NCI-H526 (cell line): Measurements from ENCODE around the gene LRRC51.

Experiments
- DNase-seq, 2 experiments: peaks; one replicate each; lab custom pipeline; 2025; lab: John Stamatoyannopoulos, UW

Gene LRRC51

GRCh38 chr11:72080326-72081183 lies at the start of gene LRRC51, which contains the start of gene NUMA1:
Gene LRRC51, plus strand, starts transcription at chr11:72080850. Its CDS starts 8,234 bp downstream, at chr11:72089084.
Gene NUMA1, minus strand, starts transcription at chr11:72080542. Its CDS starts 44,599 bp downstream, at chr11:72035943.
- peak; percentile 100 for DNase-seq

- no peak for DNase-seq
These were observed 44.0 kb upstream of the LRRC51 start for GRCh38 chr11:72036687-72037086.

GRCh38 chr11:72037554-72038311 lies 42.9 kb upstream of the LRRC51 start:
- no peak for DNase-seq

GRCh38 chr11:72038491-72038890 lies 42.2 kb upstream of the LRRC51 start:
- DNase-seq = no peak

DNA sequence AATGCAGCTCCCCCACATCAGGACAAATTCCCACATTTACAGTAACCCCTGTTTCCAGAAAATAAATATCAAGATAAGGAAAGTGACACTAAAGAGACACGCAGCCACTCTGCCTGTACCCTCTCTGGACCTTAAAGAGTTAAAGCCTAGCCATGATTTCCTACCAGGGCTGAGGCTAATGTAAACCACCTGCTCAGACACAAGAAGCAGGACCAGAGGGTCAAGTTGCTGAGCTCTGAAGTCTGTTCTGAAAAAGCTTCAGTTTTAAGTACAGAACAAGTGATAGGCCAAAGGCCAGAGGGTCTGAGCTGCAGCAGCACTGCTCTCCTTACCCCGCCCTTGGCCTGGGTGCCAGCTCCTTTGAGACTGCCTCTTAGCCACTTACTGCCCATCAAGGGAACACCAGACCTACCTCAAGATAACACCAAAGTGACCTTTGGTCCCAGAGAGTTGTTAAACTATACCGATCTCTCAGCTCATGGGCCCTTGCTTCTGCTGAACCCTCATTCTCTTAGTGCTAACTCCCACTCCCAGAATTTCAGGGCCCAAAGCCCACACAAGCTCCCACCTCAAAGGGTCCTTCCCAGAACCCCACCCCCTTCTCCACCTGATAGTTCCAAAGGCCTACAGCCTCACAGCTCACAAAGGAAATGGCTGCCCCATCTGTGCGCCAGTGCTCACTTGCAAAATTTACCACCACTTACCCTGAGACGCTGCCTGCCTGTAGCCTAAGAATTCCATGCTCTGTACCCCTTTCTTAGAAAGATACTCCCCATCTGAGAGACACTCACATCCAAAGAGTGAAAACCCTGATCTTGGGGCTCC lies 41.4 kb upstream of the LRRC51 start:
- no peak for DNase-seq

- DNase-seq = peak in 1 of 2 experiments; percentile 39
These were observed 40.7 kb upstream of the LRRC51 start for GRCh38 chr11:72039856-72040401.

DNA sequence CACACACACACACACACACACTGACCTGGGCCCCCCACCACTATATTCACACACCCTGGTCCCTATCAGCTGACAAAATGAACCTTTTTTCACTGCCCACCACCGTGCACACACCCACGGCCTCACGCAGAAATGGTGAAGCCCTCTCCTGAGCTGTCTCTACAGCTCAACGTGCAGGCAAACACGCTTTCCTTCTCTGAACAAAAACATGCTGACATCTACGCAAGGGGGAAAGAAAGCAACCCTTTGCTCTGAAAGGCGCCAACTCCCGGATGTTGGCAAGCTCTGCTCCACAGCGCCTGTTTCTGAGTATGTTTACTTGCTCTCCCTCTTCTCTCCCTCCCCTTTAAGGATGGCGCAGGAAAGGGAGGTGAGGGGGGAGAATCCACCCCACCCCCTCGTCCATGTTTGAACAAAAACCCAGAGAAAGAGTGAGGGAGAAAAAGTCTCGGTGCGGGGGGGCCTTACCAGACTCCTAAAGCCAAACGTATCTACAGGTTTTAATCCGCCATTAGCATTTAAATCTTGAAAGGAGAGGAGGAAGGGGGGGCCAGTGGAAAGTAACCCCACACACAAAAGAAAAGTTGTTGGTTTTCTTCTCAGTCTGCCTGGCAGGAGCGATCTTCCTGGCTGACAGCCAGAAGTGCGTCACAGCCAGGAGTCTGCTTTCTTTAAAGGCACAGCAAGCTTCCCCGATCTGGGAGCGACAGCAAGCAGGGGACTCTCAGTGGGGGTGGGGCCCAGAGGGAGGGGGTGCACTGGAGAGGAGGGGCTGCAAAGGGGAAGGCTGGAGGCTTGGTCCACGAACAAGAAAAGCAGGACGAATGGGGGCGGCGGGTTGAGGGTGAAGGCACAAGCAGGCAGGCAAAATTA lies 39.9 kb upstream of the LRRC51 start:
- DNase-seq = peak; percentile 82 to 86

GRCh38 chr11:72041364-72042063 lies 39.1 kb upstream of the LRRC51 start:
- DNase-seq = peak; percentile 74 to 84

GRCh38 chr11:72042064-72042745 lies 38.4 kb upstream of the LRRC51 start:
- DNase-seq = no peak

DNA sequence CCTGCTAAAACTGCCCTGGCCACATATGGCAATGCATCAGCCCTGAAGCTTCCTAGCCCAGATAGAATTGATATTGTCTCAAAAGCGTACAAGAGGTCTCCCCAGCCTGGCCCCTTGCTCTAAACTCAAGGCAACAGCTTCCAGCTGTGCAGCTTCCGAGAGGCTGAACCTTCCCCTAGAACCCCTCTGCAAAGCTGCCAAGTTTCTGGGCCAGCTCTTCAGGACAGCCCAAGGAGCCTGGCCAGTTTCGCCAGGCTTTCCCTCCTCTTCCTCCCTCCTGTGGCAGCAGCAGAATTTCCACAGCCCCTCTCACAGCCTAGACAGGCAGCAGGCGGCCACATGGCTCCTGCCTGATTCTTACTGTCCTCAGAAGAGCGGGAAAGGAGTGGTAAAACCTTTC lies 34.8 kb upstream of the LRRC51 start:
- DNase-seq = no peak

DNA sequence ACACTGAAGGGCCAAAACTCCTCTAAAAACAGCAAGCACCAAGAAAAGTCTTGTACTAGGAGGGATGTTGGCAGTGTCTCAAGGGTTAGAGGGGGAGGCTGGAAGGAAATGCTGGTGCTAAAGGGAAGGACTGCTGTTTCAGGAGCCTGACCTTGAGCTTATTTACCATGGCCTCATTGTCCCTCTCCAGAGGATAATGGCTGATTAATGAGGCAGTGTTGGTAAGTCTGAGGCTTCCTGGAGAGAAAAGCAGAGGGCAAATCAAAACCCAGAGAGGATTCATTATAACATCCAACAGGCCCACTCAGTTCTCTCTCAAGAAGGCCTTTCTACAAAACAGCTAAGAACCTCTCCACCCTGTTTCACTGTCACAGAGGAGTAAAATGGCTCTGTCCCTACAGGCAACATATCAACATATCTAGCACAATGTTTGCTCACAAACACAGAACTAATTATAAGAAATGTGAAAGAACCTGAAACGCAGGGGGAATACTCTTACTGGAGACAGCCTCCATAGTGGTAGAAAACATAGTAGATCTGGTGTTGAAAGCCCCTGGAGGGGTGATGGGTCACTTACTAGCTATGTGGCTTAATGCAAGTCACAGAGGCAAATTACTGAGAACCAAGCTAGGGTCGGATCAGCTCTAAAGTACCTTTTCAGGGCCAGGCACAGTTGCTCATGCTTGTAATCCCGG lies 31.7 kb upstream of the LRRC51 start:
- no peak for DNase-seq

DNA sequence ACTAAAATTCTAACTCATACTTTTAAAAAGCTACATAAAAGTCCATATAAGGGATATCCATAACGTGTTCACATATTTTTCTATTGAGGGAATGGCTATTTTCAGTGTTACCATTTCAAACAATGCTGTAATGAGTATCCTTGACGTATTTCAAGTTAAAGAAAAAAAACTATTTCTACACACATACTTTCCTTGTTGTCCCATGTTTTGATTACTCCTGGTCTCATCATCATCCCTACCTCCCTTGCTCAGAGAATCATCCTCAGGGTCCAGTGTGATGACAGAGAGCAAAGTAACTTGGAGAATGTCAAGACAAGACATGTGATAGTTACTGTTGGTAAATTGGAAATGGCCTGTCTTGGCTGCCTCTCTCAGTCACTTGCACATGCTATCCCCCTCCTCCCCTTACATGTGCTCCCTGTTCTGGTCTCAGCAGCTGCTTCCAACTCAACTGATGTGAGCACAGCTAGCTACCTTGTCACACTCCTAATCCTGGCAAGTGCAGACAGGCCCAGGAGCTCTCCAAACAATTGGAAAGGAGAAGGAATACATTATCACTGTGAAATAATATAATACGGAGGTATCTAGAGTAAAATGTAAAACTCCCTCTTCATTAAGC lies 22.1 kb upstream of the LRRC51 start:
- peak; percentile 61 to 66 for DNase-seq

GRCh38 chr11:72061739-72062396 lies 18.8 kb upstream of the LRRC51 start:
- no peak for DNase-seq

GRCh38 chr11:72066855-72067254 lies 13.8 kb upstream of the LRRC51 start:
- no peak for DNase-seq

DNA sequence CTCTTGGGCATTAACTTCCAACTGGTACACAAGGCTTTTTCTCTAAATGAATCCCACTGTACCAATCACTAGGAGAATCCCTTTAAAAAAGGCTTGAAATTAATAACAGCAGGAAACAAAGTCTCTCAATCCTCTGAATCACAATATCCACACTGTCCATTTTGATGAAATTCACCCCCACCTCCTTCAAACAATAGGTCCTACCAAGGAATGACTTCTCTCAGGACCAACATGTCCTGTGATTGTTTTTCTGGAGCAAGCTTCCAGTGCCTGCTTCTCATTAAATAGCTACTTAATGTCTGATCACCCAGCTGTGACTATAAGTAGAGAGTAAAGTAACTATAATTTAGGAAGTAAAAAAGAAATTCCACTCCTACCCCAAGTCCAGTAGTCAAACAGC lies 13.4 kb upstream of the LRRC51 start:
- DNase-seq = no peak

- no peak for DNase-seq
These were observed 13.0 kb upstream of the LRRC51 start for GRCh38 chr11:72067676-72068075.

DNA sequence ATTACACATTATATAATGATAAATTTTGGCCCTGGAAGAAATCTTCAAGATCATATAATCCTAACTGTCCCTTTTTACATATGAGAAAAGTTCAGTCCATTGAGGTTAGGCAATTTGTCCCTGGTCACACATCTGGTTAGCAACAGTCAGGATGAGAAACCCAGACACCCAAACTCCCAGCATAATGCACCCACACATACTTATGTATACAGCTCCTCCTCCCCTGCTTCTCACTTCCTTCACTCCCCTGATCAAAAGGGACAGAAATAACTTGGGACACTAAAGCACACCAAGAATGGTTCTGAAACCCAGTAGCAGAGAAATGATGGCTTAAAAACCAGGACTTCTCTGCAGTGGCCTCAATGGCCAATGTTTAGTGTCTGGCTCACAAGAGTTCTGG lies 11.4 kb upstream of the LRRC51 start:
- no peak for DNase-seq

GRCh38 chr11:72069787-72070251 lies 10.8 kb upstream of the LRRC51 start:
- no peak for DNase-seq
